K562 (cell line): ENCODE results near the gene DKKL1.
"Not testable (repeated sequence)": the region's sequence is repeated elsewhere in the genome, so short reads cannot be mapped to it uniquely, and the experiment has no call there.

Experiments used
- EZH2 ChIP-seq: IDR thresholded peaks from 2 replicates; pipeline ENCODE4 v1.6.1; 2012; ENCODE audit warnings: low read depth, mild to moderate bottlenecking, inconsistent platforms, low read length, borderline replicate concordance
- TEAD1 ChIP-seq, 2 experiments: fragments of 450-650 bp in 1 of 2; sonication (generic) in 1 of 2; formaldehyde crosslinking; IDR thresholded peaks; 2 replicates each; pipeline versions ENCODE4 v1.4.0 to v1.8.0; 2020 to 2022; ENCODE audit warnings: mild to moderate bottlenecking in 2 of 2, missing genetic modification reagents in 1 of 2
- TF ChIP-seq, protein P1 (sequence below), 3 experiments: IDR thresholded peaks in 2 of 3; conservative IDR thresholded peaks in 1 of 3; 2 replicates each; pipeline ENCODE4 v1.5.1; 2011 to 2012; ENCODE audit warnings: low read length in 3 of 3, mild to moderate bottlenecking in 3 of 3, control low read depth in 2 of 3, improper control_type of control experiment in 1 of 3, inconsistent platforms in 1 of 3, low read depth in 1 of 3, mixed read lengths in 1 of 3, moderate library complexity in 1 of 3; ENCODE audit not compliant: insufficient read depth in 2 of 3

DNA sequence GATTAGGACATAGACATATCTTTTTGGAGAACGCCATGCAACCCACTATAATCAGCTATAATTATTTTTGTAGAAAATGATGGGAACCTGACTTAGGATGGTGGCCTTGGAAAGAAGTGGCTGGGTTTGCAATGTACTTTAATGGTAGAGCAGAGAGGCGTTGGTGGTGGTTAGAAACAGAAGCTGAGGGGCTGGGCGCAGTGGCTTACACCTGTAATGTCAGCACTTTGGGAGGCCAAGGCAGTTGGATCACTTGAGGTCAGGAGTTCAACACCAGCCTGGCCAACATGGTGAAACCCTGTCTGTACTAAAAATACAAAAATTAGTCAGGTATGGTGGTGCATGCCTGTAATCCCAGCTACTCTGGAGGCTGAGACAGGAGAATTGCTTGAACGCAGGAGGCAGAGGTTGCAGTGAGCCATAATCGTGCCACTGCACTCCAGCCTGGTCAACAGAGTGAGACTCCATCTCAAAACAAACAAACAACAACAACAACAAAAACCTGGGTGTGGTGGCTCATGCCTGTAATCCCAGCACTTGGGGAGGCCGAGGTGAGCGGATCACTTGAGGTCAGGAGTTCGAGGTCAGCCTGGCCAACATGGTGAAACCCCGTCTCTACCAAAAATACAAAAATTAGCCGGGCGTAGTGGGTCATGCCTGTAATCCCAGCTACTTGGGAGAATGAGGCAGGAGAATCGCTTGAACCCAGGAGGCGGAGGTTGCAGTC, 30.8 kb upstream of the DKKL1 start:
- not testable (repeated sequence) for TF ChIP-seq TEAD1 (CRISPR knock-in tag; IDR thresholded peaks at IDR 0.05); EZH2
- TF ChIP-seq, protein P1, sequence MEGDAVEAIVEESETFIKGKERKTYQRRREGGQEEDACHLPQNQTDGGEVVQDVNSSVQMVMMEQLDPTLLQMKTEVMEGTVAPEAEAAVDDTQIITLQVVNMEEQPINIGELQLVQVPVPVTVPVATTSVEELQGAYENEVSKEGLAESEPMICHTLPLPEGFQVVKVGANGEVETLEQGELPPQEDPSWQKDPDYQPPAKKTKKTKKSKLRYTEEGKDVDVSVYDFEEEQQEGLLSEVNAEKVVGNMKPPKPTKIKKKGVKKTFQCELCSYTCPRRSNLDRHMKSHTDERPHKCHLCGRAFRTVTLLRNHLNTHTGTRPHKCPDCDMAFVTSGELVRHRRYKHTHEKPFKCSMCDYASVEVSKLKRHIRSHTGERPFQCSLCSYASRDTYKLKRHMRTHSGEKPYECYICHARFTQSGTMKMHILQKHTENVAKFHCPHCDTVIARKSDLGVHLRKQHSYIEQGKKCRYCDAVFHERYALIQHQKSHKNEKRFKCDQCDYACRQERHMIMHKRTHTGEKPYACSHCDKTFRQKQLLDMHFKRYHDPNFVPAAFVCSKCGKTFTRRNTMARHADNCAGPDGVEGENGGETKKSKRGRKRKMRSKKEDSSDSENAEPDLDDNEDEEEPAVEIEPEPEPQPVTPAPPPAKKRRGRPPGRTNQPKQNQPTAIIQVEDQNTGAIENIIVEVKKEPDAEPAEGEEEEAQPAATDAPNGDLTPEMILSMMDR (IDR thresholded peaks at IDR 0.05 in 2 of 3, conservative IDR thresholded peaks at IDR 0.05 in 1 of 3; ENCODE audit: insufficient read depth in 2 of 3, low read depth in 1 of 3, low read length in 3 of 3) = not testable (repeated sequence)
